MCF 10A (cell line): ENCODE data around the gene NMBR. TPM values are rescaled to one million over a fixed set of nuclear protein-coding genes. Genes with fewer than 3 reads are reported as not detected.

Experiments used
- BruUV-seq: library from RNA; stranded (reverse); fragments of 400-500 nt; replicated peaks from 2 replicates; lab custom pipeline; 2021; lab: Mats Ljungman, UMichigan
- CTCF ChIA-PET: fragments of 300-600 bp; sonication (Branson Sonifier 250); formaldehyde crosslinking; extraction: SDS; loops from one replicate; lab custom pipeline; 2021; ENCODE audit warnings: antibody characterized with exemption, inconsistent platforms; lab: Yijun Ruan, JAX
- POLR2A ChIA-PET: fragments of 300-600, 350-650 bp; sonication (Branson Sonifier 250); formaldehyde crosslinking; extraction: SDS; loops from one replicate; lab custom pipeline; 2020; ENCODE audit warnings: antibody characterized with exemption, inconsistent platforms; lab: Yijun Ruan, JAX
- DNase-seq: peaks from one replicate; pipeline ENCODE4 v3.0.0-alpha.2; 2018; ENCODE audit not compliant: unreplicated experiment
- H3K27ac Mint-ChIP-seq: one replicate; pipeline ENCODE4 v1.8.0; 2022; ENCODE audit warnings: mild to moderate bottlenecking, low read depth, mixed read lengths; ENCODE audit not compliant: unreplicated experiment
- H3K27me3 Mint-ChIP-seq: one replicate; pipeline ENCODE4 v1.8.0; 2022; ENCODE audit warnings: mixed read lengths; ENCODE audit not compliant: insufficient read depth, unreplicated experiment
- H3K36me3 Mint-ChIP-seq: one replicate; pipeline ENCODE4 v1.8.0; 2022; ENCODE audit warnings: mild to moderate bottlenecking, moderate library complexity, mixed read lengths; ENCODE audit not compliant: insufficient read depth, unreplicated experiment
- H3K4me1 Mint-ChIP-seq: one replicate; pipeline ENCODE4 v1.8.0; 2022; ENCODE audit warnings: mixed read lengths; ENCODE audit not compliant: insufficient read depth, unreplicated experiment
- H3K4me3 Mint-ChIP-seq: one replicate; pipeline ENCODE4 v1.8.0; 2022; ENCODE audit warnings: mild to moderate bottlenecking, moderate library complexity, mixed read lengths; ENCODE audit not compliant: unreplicated experiment
- H3K9me3 Mint-ChIP-seq: one replicate; pipeline ENCODE4 v1.8.0; 2022; ENCODE audit warnings: mixed read lengths; ENCODE audit not compliant: unreplicated experiment
- CTCF ChIP-seq: fragments of 200-600 bp; IDR thresholded peaks from one replicate; pipeline ENCODE4 v1.8.0; 2022; ENCODE audit warnings: antibody characterized with exemption, mild to moderate bottlenecking; ENCODE audit not compliant: unreplicated experiment
- intact Hi-C: fragments of 100-400 bp; cut with micrococcal nuclease; formaldehyde crosslinking; loops from 2 replicates; pipeline ENCODE4 v1.14.1; 2022
- total RNA-seq: library from RNA; stranded (reverse); gene quantifications from 2 replicates; pipeline ENCODE4 v1.2.3, GENCODE V29; 2022

Gene NMBR
- total RNA-seq, 1 experiment from 2014 or later: not detected

DNA sequence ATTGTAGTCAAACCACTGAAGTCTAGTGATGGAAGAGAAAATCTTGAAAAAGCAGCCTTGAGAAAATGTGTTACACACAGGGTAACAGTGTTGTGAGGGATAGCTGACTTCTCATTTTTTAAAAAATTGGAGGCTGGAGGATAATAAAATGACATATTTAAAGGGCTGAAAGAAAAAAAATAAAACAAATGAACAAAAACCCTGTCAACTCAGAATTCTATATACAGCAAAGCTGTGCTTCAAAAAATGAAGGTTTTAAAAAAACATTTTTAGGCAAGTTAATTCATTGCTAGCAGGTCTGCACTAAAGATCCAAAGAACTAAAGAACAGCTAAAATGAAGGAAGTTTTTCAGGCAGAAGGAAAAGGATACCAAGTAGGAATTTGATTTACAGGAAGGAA, 31.2 kb upstream of the NMBR start:
- no peak for TF ChIP-seq CTCF
- Mint-ChIP-seq H3K4me1 (no peaks in the 10 kb centered on the region), H3K4me3 (no peak overlapping the region), H3K36me3 (peaks cover 61% of the 10 kb centered on the region), H3K27me3 (no peaks in the 10 kb centered on the region), H3K27ac (no peak overlapping the region), H3K9me3 (no peaks in the 10 kb centered on the region)
- ChIA-PET CTCF (interaction anchor here (0.6 to 1.0 kb wide), 4 partner anchors 9 to 677 kb away, joined by 3 to 5 read pairs (median 3); no protein-coding TSS in a partner anchor), POLR2A (no interaction called here)
- intact Hi-C loops: no loop called here
- no TSS peak for BruUV-seq
- no peak for DNase-seq

DNA sequence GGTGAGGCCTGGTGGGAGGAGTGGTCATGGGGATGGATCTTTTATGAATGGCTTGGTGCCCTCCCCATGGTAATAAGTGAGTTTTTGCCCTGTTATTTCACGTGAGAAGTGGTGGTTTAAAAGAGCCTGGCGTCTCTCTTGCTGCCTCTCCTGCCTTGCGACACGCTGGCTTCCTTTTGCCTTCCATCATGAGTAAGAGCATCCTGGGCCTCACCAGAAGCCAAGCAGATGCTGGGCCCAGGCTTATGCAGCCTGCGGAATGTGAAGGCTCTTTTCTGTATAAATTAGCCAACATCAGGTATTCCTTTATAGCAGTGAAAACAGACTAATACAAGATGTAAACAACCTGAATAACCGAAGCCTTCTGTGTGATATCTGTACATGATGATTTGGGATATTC, 27.8 kb upstream of the NMBR start:
- POLR2A ChIA-PET: interaction anchor here (1.8 kb wide), 1 partner anchor 11 kb away, joined by 5 read pairs; no protein-coding TSS in a partner anchor
- no peak for TF ChIP-seq CTCF
- no TSS peak for BruUV-seq
- DNase-seq: no peak
- no peak overlapping the region for H3K27ac Mint-ChIP-seq
- intact Hi-C loops: no loop called here
- no peak overlapping the region for H3K4me3 Mint-ChIP-seq
- no peaks in the 10 kb centered on the region for H3K4me1 Mint-ChIP-seq
- H3K27me3 Mint-ChIP-seq: no peaks in the 10 kb centered on the region
- H3K36me3 Mint-ChIP-seq: peaks cover 83% of the 10 kb centered on the region
- no peaks in the 10 kb centered on the region for H3K9me3 Mint-ChIP-seq
- CTCF ChIA-PET: interaction anchor here (1.3 kb wide), 1 partner anchor 12 kb away, joined by 3 read pairs; no protein-coding TSS in a partner anchor

- no TSS peak for BruUV-seq
- H3K27ac Mint-ChIP-seq: no peak overlapping the region
- TF ChIP-seq CTCF: no peak
- DNase-seq: no peak
- H3K27me3 Mint-ChIP-seq: no peaks in the 10 kb centered on the region
- H3K4me3 Mint-ChIP-seq: no peak overlapping the region
- intact Hi-C loops: no loop called here
- no peaks in the 10 kb centered on the region for H3K4me1 Mint-ChIP-seq
- CTCF ChIA-PET: interaction anchor here (1.2 kb wide), 1 partner anchor 18 kb away, joined by 4 read pairs; no protein-coding TSS in a partner anchor
- POLR2A ChIA-PET: interaction anchor here (1.0 kb wide), 1 partner anchor 9 kb away, joined by 3 read pairs; no protein-coding TSS in a partner anchor
- H3K9me3 Mint-ChIP-seq: no peaks in the 10 kb centered on the region
- H3K36me3 Mint-ChIP-seq: peaks cover 76% of the 10 kb centered on the region
Observed at GRCh38 chr6:142173980-142174379, 27.1 kb upstream of the NMBR start.

- TSS peak; percentile 5 for BruUV-seq
- ChIA-PET CTCF (interaction anchor here (0.7 kb wide), 1 partner anchor 17 kb away, joined by 4 read pairs; no protein-coding TSS in a partner anchor), POLR2A (interaction anchor here (1.0 to 1.5 kb wide), 2 partner anchors 8 to 26 kb away, joined by 3 to 4 read pairs; partner anchors contain the start of genes NMBR and VTA1)
Observed at GRCh38 chr6:142172758-142173157, 25.8 kb upstream of the NMBR start.

More at GRCh38 chr6:142172758-142173157, 25.8 kb upstream of the NMBR start:
- H3K36me3 Mint-ChIP-seq: peaks cover 68% of the 10 kb centered on the region
- intact Hi-C loops: no loop called here
- H3K27me3 Mint-ChIP-seq: no peaks in the 10 kb centered on the region
- DNase-seq: no peak
- H3K9me3 Mint-ChIP-seq: no peaks in the 10 kb centered on the region
- H3K4me3 Mint-ChIP-seq: no peak overlapping the region
- no peak overlapping the region for H3K27ac Mint-ChIP-seq
- no peak for TF ChIP-seq CTCF
- no peaks in the 10 kb centered on the region for H3K4me1 Mint-ChIP-seq
